Body of pancreas (tissue), 4 donors: ENCODE data around the gene OSBPL6.

Source experiments
- CTCF ChIP-seq, 7 experiments: fragments of 450-650 bp in 4 of 7; fragments of 200-600 bp in 3 of 7; sonication (generic) in 3 of 7; IDR thresholded peaks; one replicate each; pipeline ENCODE4 v1.5.1; 2016 to 2019; ENCODE audit warnings: antibody characterized with exemption in 7 of 7
- POLR2A ChIP-seq, 3 donors: fragments of 450-650 bp; IDR thresholded peaks; one replicate each; pipeline ENCODE4 v1.6.1; 2016; ENCODE audit warnings: antibody characterized with exemption in 3 of 3, mild to moderate bottlenecking in 2 of 3

- TF ChIP-seq CTCF (IDR thresholded peaks at IDR 0.05) (no peak), POLR2A (IDR thresholded peaks at IDR 0.05) (no peak)
These were observed 73.3 kb downstream of the OSBPL6 start for GRCh38 chr2:178267660-178268059.
